H9 (cell line): ENCODE measurements around the gene TRIP10. TPM values are rescaled to one million over a fixed set of nuclear protein-coding genes. Genes with fewer than 3 reads are reported as not detected.

Experiments used
- DNase-seq: peaks from one replicate; pipeline ENCODE4 v3.0.0-alpha.2; 2017
- H2AFZ ChIP-seq: one replicate; pipeline ENCODE4 v1.6.1; 2013; ENCODE audit warnings: mild to moderate bottlenecking, low read length, control low read depth, moderate library complexity
- H2AK5ac ChIP-seq: 2 replicates; pipeline ENCODE4 v1.6.1; 2013; ENCODE audit warnings: low read length, control low read depth, mixed read lengths; ENCODE audit not compliant: insufficient read length
- H2BK120ac ChIP-seq: one replicate; pipeline ENCODE4 v1.6.1; 2013; ENCODE audit warnings: low read depth, mild to moderate bottlenecking, low read length, control low read depth, inconsistent platforms; ENCODE audit not compliant: poor library complexity, severe bottlenecking
- H2BK12ac ChIP-seq: 2 replicates; pipeline ENCODE4 v1.6.1; 2013; ENCODE audit warnings: low read length, control low read depth, mixed read lengths, low read depth; ENCODE audit not compliant: insufficient read length
- H2BK15ac ChIP-seq: 2 replicates; pipeline ENCODE4 v1.6.1; 2013; ENCODE audit warnings: low read depth, low read length, control low read depth
- H2BK20ac ChIP-seq: one replicate; pipeline ENCODE4 v1.6.1; 2013; ENCODE audit warnings: low read depth, mild to moderate bottlenecking, low read length, control low read depth, inconsistent platforms; ENCODE audit not compliant: poor library complexity, severe bottlenecking
- H2BK5ac ChIP-seq: 2 replicates; pipeline ENCODE4 v1.6.1; 2013; ENCODE audit warnings: low read length, control low read depth, mixed read lengths; ENCODE audit not compliant: insufficient read length
- H3K14ac ChIP-seq: 2 replicates; pipeline ENCODE4 v1.6.1; 2013; ENCODE audit warnings: low read length, control low read depth; ENCODE audit not compliant: insufficient read depth
- H3K18ac ChIP-seq: 2 replicates; pipeline ENCODE4 v1.6.1; 2013; ENCODE audit warnings: low read depth, mild to moderate bottlenecking, mixed read lengths, low read length, control low read depth; ENCODE audit not compliant: insufficient read length
- H3K23ac ChIP-seq: 2 replicates; pipeline ENCODE4 v1.6.1; 2013; ENCODE audit warnings: low read length, control low read depth, mixed read lengths, low read depth; ENCODE audit not compliant: insufficient read length
- H3K23me2 ChIP-seq: 2 replicates; pipeline ENCODE4 v1.6.1; 2013; ENCODE audit warnings: low read depth, mild to moderate bottlenecking, mixed read lengths, low read length, control low read depth; ENCODE audit not compliant: insufficient read length, poor library complexity, severe bottlenecking
- H3K27ac ChIP-seq: 2 replicates; pipeline ENCODE4 v1.5.1; 2013; ENCODE audit warnings: low read length, control low read depth, mixed read lengths, low read depth; ENCODE audit not compliant: insufficient read length
- H3K27me3 ChIP-seq: 2 replicates; pipeline ENCODE4 v1.6.1; 2013; ENCODE audit warnings: low read length, control low read depth, inconsistent platforms; ENCODE audit not compliant: insufficient read depth
- H3K4ac ChIP-seq: 2 replicates; pipeline ENCODE4 v1.6.1; 2013; ENCODE audit warnings: low read depth, mild to moderate bottlenecking, control low read depth, inconsistent platforms, low read length, moderate library complexity
- H3K4me1 ChIP-seq: 2 replicates; pipeline ENCODE4 v1.6.1; 2013; ENCODE audit warnings: low read length, control low read depth, inconsistent platforms; ENCODE audit not compliant: insufficient read depth
- H3K4me2 ChIP-seq: 2 replicates; pipeline ENCODE4 v1.6.1; 2013; ENCODE audit warnings: low read length, control low read depth, mixed read lengths; ENCODE audit not compliant: insufficient read length, insufficient read depth
- H3K56ac ChIP-seq: 2 replicates; pipeline ENCODE4 v1.6.1; 2013; ENCODE audit warnings: low read depth, mild to moderate bottlenecking, mixed read lengths, low read length, control low read depth; ENCODE audit not compliant: insufficient read length
- H3K79me1 ChIP-seq: 2 replicates; pipeline ENCODE4 v1.6.1; 2013; ENCODE audit warnings: low read depth, mild to moderate bottlenecking, moderate library complexity, low read length, control low read depth, inconsistent platforms; ENCODE audit not compliant: insufficient read depth, poor library complexity, severe bottlenecking
- H3K79me2 ChIP-seq: 2 replicates; pipeline ENCODE4 v1.6.1; 2013; ENCODE audit warnings: low read length, control low read depth, inconsistent platforms; ENCODE audit not compliant: insufficient read depth
- H3K9ac ChIP-seq: 2 replicates; pipeline ENCODE4 v1.6.1; 2013; ENCODE audit warnings: low read length, control low read depth, mixed read lengths; ENCODE audit not compliant: insufficient read length; ENCODE audit errors: extremely low read depth
- H3K9me3 ChIP-seq: one replicate; pipeline ENCODE4 v1.6.1; 2013; ENCODE audit warnings: low read depth, low read length, inconsistent platforms; ENCODE audit not compliant: control insufficient read depth
- H3T11ph ChIP-seq: one replicate; pipeline ENCODE4 v1.6.1; 2013; ENCODE audit warnings: mild to moderate bottlenecking, low read length, control low read depth, inconsistent platforms
- H4K20me1 ChIP-seq: one replicate; pipeline ENCODE4 v1.6.1; 2013; ENCODE audit not compliant: control insufficient read depth, insufficient read length, insufficient read depth
- H4K5ac ChIP-seq: 2 replicates; pipeline ENCODE4 v1.6.1; 2013; ENCODE audit warnings: low read depth, mild to moderate bottlenecking, mixed read lengths, low read length, control low read depth; ENCODE audit not compliant: insufficient read length
- H4K8ac ChIP-seq: replicated peaks from 2 replicates; pipeline ENCODE4 v1.6.1; 2013; ENCODE audit warnings: low read length, control low read depth, mixed read lengths, low read depth; ENCODE audit not compliant: insufficient read length
- H4K91ac ChIP-seq: 2 replicates; pipeline ENCODE4 v1.6.1; 2013; ENCODE audit warnings: low read depth, mild to moderate bottlenecking, moderate library complexity, mixed read lengths, low read length, control low read depth; ENCODE audit not compliant: insufficient read length
- H3K27ac Mint-ChIP-seq, 3 experiments: 2 replicates in 2 of 3; 3 replicates in 1 of 3; pipeline ENCODE4 v1.8.0; 2020 to 2021; ENCODE audit warnings: mixed read lengths in 3 of 3, mild to moderate bottlenecking in 1 of 3, moderate library complexity in 1 of 3
- H3K27me3 Mint-ChIP-seq: 2 replicates; pipeline ENCODE4 v1.8.0; 2021; ENCODE audit warnings: low read depth, mild to moderate bottlenecking, moderate library complexity, mixed read lengths
- H3K36me3 Mint-ChIP-seq, 3 experiments: 2 replicates in 2 of 3; 3 replicates in 1 of 3; pipeline ENCODE4 v1.8.0; 2020 to 2021; ENCODE audit warnings: low read depth in 3 of 3, mixed read lengths in 3 of 3; ENCODE audit not compliant: insufficient read depth in 1 of 3
- H3K4me1 Mint-ChIP-seq, 2 experiments: 2 replicates each; pipeline ENCODE4 v1.8.0; 2020; ENCODE audit warnings: mixed read lengths in 2 of 2
- H3K4me3 Mint-ChIP-seq, 2 experiments: 2 replicates in 1 of 2; 3 replicates in 1 of 2; pipeline ENCODE4 v1.8.0; 2020 to 2021; ENCODE audit warnings: mild to moderate bottlenecking in 2 of 2, mixed read lengths in 2 of 2, moderate library complexity in 1 of 2
- H3K9me3 Mint-ChIP-seq, 2 experiments: 2 replicates in 1 of 2; 3 replicates in 1 of 2; pipeline ENCODE4 v1.8.0; 2020; ENCODE audit warnings: mild to moderate bottlenecking in 2 of 2, mixed read lengths in 2 of 2, moderate library complexity in 1 of 2
- total RNA-seq: library from RNA; stranded (reverse); gene quantifications from 2 replicates; pipeline ENCODE4 v1.2.1, GENCODE V29; 2021
- TF ChIP-seq, protein P1 (sequence below): fragments of 200-600 bp; sonication (generic); conservative IDR thresholded peaks from 3 replicates; pipeline ENCODE4 v1.8.0; 2021; ENCODE audit warnings: antibody characterized with exemption, mild to moderate bottlenecking

Gene TRIP10
- total RNA-seq, 1 experiment from 2014 or later = 56.4 TPM

DNA sequence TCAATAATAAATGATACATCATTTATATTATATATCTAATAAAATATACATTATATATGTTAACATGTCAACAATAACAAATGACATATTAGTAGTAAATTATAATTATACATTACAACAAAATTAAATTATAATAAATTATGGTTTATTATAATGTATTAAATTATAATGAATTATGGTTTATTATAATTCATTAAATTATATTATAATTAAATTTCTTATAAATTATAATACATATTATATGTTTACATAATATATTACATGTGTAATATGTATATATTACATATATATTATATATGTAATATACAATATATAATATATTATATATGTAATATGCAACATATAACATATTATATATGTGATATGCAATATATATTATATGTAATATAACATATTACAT lies 39.5 kb upstream of the TRIP10 start:
- Histone ChIP-seq H3K4ac (no peak overlapping the region), H3K9me3 (no peaks in the 10 kb centered on the region), H4K5ac (no peak overlapping the region), H3K14ac (no peak overlapping the region), H3K4me2 (no peak overlapping the region), H4K8ac (no peak overlapping the region), H3K56ac (no peak overlapping the region), H3K4me1 (no peaks in the 10 kb centered on the region), H2BK5ac (no peak overlapping the region), H3T11ph (no peak overlapping the region), H3K27ac (no peak overlapping the region), H2BK20ac (no peak overlapping the region), H2BK15ac (no peak overlapping the region), H2AK5ac (no peak overlapping the region), H3K27me3 (no peaks in the 10 kb centered on the region), H3K79me2 (no peaks in the 10 kb centered on the region), H3K18ac (no peak overlapping the region), H2BK120ac (no peak overlapping the region), H4K91ac (no peak overlapping the region), H2AFZ (no peak overlapping the region), H3K23me2 (no peaks in the 10 kb centered on the region), H4K20me1 (no peaks in the 10 kb centered on the region), H3K9ac (no peak overlapping the region), H2BK12ac (no peak overlapping the region), H3K79me1 (no peaks in the 10 kb centered on the region), H3K23ac (no peak overlapping the region)
- no peaks in the 10 kb centered on the region; a peak in 2 of 7 replicates for H3K36me3 Mint-ChIP-seq
- H3K27me3 Mint-ChIP-seq = no peaks in the 10 kb centered on the region; the same call in 1 of the 2 replicates
- peaks cover 5 to 35% of the 10 kb centered on the region in 2 experiments; a peak in 3 of 5 replicates for H3K9me3 Mint-ChIP-seq
- TF ChIP-seq, protein P1, sequence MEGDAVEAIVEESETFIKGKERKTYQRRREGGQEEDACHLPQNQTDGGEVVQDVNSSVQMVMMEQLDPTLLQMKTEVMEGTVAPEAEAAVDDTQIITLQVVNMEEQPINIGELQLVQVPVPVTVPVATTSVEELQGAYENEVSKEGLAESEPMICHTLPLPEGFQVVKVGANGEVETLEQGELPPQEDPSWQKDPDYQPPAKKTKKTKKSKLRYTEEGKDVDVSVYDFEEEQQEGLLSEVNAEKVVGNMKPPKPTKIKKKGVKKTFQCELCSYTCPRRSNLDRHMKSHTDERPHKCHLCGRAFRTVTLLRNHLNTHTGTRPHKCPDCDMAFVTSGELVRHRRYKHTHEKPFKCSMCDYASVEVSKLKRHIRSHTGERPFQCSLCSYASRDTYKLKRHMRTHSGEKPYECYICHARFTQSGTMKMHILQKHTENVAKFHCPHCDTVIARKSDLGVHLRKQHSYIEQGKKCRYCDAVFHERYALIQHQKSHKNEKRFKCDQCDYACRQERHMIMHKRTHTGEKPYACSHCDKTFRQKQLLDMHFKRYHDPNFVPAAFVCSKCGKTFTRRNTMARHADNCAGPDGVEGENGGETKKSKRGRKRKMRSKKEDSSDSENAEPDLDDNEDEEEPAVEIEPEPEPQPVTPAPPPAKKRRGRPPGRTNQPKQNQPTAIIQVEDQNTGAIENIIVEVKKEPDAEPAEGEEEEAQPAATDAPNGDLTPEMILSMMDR = no peak
- no peak overlapping the region for H3K27ac Mint-ChIP-seq
- no peak overlapping the region for H3K4me3 Mint-ChIP-seq
- no peaks in the 10 kb centered on the region for H3K4me1 Mint-ChIP-seq
- no peak for DNase-seq
